HG02678 (cell line): Measurements from ENCODE around the gene GJD2.

ENCODE experiments used
- ATAC-seq: cut with Tn5 transposase; IDR thresholded peaks from one replicate; pipeline ENCODE4 v1.9.1; 2021; ENCODE audit warnings: mild to moderate bottlenecking, moderate library complexity; ENCODE audit not compliant: unreplicated experiment

The GJD2 gene

DNA sequence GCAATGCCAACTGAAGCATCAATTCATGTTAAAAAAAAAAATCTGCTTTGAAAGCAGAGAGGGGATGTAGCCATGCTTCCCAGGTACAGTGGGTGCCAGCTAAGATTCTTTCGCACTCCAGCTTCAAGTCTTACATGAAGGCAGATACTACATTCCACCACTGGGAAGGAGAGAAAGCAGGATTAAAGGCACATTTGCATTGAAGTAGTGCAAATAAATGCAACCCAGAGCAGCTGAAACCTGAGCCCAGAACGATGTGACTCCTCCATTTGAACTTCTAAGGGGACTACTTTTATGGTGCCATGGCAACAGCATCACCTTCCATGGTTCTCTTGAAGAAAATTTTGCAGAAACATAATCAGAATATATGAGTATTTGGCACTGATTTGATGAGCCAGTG is 19.1 kb upstream of the GJD2 start:
- no peak for ATAC-seq

DNA sequence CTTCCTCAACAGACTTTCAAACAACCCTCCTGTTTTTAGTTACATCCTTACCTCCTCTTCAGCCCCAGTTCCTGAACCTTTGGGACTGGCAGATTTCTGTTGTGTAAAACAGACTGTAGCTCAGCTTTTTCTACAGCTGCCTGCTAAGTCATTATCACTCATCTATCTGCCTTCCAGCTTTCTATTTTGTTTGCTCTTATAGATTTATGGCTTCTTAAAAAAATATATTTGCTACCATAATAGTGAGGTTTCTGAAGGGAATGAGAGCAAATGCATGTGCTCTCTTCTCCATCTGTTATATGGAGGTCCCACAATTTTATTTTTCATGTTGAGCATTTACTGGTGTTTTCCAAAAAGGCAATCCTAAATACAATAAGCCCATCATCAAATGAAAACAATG is 18.2 kb upstream of the GJD2 start:
- no peak for ATAC-seq

DNA sequence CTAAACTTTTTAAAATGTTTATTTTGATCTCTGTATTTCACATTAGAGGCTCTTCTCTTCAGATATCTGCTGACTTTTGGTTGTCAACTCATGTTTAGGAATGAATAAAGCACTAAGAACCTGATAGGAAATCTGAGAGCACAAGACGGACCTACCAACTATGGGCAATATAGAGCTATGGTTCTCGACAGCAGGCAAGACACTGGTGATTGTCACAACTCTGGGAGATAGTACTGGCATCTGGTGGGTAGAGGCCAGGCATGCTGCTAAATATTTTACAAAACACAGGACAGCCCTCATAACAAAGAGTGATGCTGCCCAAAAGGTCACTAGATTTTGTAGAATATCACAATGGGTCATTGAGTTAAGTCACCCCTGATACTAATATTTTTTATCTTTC is 17.5 kb upstream of the GJD2 start:
- ATAC-seq = no peak

DNA sequence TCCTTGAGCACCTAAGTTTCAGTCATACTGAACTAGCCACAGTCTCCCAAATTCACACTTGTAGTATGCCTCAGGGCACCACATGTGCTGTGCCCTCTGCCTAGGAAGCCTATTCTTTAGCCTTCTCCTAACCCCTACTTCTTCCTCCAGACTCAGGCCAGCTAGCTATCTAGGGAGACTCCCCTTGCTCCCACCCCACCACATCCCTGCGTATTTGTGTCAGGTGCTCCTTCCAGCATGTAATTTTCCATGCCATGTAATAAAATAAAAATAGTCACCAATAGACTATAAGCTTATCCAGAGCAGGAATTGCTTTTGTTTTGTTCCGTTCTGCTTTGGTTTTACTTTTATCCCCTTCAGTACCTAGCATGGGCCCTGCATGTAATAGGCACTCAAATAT is 14.9 kb upstream of the GJD2 start:
- ATAC-seq = no peak

DNA sequence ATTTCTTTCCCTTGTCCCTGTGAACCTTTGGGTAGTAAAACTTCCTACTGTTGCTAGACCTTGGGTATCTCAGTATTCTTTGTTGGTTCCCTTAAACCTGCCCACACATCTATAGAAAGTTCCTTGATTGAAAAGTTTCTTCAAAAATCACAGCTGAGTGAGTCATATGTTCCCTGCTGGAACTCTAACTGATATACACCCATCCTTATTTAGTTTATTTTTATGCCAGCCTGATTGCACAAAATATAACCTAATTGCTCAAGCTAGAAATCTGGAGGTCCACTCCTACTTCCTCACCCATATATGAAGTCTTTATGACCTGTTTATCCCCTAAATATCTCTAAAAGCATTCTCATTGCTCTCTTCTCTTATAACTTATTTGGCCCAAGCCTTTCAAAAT is 13.7 kb upstream of the GJD2 start:
- no peak for ATAC-seq

DNA sequence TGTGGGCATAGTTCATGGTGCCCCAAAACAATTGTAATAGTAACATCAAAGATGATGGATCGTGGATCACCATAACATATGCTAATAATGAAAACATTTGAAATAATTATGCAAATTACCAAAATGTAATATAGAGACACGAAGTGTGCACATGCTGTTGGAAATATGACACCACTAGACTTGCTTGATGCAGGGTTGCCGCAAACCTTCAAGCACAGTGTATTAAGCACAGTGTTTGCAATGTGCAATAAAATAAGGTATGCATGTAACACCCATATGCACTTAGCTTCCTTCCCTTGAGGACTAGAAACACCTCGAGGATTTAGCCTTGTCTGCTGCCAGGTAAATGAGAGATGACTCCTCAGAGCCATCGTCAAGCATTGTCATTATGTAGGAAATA is 10.9 kb upstream of the GJD2 start:
- ATAC-seq = no peak

DNA sequence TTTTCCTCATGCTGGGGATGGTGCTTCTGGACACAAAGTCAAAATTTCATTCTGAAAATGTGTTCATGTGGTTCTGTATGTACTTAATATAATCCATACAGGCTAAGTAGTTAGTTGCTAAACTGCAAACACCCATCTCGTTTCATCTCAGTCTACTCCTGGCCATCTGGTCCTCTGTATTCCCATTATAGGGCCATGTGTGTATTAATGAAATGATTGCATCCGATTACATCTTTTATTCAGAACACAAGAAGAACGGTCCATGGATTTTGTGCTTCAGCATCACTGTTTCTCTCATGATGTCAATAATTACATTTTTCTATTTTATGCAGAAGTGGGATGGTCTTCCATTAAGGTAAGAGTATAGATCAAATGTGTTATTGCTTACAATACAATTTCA is 6.1 kb upstream of the GJD2 start:
- ATAC-seq = no peak

DNA sequence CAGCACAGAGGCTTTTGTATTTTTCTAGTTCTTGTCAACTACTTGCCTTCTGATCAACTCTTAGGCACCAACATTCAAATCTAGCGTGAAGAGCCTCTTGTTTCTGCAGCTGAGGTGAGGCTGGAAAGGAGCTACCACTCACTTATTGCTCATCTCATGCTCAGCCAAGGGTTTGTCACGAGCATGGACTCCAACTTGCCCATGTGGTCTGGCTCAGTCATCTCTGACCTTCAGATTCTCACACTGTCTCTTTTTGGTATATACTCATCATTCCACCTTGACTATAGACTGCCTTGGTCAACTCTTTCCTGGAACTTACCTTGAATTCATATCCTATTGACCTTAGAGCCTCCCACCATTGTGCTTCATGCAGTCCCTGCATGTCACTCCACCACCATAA is 5.2 kb upstream of the GJD2 start:
- ATAC-seq = no peak

DNA sequence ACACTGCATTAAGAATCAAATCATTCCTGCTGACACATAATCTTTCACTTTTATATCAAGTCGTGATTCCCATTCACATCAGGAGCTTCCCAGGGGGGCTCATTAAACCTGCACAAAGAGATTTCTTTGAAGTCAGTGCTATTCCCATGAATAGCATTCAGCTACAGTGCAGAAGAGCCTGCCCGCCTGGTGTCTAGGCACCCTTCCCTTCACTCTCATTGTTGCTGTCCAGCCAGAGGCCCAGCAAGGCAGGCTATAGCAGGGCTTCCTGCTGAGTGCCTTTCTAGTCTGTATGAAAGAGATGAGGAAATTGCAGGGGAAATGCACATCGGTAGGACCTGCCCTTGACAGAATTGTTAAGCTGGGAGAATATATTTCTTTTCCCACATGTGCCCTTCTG is 4.5 kb upstream of the GJD2 start:
- ATAC-seq = no peak

DNA sequence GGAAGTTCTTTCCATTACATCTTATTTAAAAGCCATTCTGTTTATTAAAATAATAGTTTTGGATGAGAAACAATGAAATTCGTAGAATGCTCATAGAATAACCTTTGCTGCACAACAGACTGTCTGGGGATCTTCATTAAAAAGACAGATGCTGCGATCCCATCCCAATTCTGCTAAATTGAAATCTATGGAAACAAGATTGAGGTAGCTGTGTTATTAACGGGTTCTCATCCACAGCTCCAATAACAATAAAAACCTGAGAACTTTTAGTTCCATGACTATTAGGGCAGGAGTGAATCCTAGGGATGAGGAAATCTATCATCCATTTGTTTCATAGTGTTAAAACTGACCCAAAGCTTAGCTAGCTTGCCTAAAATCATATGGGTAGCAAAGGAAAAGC is 2.5 kb upstream of the GJD2 start:
- ATAC-seq = no peak

DNA sequence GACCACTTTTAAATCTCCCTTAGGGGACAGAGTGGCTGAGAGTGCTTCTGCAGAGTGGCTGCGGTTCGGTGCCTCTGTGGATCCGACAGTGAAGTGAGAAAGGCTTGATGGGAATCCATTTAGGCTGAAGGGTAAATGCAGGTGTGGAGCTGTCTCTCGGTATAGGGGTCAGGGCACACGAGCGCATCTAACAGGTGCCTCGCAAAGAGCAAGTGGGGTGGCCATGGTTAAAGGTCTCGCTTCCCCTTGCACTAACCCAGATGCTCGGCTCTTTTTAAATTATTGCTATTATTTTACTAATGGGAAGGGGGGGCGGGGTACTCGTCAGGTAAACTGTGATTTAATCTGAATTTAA is 598 bp upstream of the GJD2 start:
- no peak for ATAC-seq

DNA sequence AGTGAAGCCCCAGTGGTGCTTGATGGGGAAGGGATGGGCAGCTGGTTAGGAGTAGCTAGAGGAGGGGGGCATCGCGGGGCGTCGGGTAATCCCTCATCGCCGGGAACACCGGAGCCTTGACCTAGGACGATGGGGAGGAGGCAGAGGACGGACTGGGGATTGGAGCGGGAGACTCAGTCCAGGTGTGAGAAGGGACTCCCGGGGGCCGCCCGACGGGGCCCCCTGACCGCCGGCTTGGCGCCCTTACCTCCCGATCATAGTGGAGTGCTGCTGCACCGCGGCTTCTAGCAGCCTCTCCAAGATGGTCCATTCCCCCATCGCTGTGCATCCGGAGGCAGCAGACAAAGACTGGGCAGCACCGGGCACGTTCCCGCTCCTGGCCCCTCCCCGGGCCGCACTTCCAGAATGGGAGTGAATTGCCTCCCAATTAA is 612 bp downstream of the GJD2 start:
- ATAC-seq = no peak

DNA sequence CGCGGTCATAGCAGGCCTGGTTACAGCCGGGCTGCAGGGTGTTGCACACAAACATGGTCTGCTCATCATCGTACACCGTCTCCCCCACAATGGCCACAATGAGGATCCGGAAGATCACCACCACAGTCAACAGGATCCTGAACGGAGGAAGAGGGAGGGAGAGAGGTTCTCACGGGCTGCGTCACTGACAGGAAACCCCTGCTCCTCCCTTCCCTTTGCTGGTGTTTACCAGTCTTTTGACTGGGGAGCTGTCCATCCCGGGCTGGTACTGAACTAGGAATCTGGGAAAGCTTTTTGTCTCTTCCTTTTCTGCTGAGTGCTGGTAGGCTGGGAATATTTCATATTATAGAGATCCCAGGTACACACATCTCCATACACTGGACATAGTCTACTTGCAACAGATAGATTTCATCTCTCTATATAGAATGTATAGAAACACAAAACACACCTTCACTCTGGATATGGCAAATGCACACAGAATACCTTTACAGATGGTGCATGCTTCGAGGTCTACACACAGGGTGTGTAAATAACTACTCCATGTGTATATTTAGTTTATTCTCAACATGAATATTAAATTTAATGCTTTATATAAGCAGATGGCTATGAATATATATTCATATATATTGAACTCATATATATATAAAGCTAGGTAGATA is 1.4 kb downstream of the GJD2 start:
- ATAC-seq = no peak

DNA sequence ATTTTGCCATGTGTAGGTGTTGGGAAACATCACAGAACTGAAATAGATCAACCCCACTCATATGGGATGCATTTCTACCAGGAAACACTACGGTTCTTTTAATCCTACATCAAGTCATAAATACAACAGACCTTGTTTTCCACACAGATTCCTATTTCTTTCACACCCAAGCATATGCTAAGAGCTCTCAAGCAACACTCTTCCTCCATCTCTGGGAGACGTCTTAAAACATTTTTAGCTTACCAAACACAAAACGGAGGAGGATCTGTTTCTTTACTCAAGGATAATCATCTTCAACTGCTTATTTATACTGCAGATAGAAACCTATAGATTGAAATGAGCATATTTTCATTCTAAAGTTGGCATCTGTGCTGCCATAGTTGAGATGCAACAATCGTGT is 5.1 kb downstream of the GJD2 start:
- ATAC-seq = no peak

DNA sequence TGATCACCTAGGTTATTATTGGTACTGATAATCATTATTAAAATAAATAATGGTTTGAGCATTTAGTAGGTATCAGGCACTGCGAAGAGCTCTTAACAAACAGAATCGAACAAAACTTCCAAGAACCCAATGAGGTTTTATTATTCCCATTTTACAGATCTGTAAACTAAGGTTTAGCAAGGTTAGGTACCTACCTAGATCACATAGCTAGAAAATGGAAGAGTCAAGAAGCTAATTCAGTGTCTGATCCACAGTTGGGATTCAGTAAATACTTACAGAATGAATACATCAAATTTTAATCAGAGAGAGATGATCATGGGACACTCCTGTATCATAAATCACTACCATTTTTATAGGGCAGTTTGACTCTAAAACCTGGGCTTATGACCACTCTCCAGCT is 15.5 kb downstream of the GJD2 start:
- no peak for ATAC-seq

DNA sequence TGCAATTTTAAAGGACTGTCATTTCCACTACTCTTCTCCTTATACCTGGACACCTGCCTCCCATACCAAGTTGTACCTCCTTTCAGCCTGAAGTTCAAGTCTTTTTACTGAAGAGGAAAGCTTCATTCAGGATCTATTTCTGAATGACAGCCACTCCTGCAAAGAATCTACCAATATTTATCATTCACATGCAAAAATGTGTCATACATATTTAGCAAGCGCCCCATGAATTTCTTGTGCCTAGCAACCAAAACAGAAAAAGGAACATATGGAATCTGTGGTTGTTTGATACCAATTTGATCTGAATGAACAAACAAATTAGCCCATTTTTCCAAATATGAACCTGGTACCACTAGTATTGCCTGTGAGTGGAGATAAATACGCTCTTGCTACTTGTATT is 16.8 kb downstream of the GJD2 start:
- ATAC-seq = no peak

DNA sequence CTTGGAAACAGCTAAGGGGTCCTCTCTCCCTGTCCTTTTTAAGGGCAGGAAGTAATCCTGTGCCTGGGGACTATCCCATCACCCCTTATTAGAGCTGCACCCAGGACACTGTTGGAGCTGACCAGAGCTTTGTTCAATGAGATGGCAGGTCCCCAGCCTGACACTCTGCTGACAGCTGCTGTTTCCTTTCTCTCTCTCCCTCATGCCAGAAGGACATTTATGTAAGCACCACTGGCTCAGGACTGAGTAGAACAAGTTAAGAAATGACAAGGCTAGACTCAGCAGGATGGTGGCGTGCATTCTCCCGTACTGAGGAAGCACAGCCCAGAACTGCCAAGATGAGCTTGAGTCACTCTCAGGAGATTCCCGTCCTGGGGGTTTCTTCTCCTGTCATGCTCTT is 17.3 kb downstream of the GJD2 start:
- no peak for ATAC-seq

DNA sequence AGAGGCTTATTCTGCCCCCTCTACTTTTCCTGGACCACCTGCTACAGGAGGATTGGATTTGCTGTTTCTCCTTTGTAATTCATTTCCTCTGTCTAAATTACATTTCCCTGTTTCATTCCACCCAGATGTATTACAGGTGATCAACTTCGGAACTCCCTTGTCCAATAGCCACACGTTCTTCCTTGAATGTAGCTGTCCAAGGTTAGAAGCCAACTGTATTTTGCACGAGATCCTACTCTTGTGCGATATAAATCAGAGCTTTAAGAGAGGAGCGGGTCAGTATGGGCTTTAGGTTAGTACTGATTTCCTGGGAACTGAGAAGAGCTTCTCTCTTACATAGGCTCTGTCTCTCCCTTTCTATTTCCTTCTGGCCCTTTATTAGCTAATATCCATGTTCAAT is 20.5 kb downstream of the GJD2 start:
- ATAC-seq = no peak

DNA sequence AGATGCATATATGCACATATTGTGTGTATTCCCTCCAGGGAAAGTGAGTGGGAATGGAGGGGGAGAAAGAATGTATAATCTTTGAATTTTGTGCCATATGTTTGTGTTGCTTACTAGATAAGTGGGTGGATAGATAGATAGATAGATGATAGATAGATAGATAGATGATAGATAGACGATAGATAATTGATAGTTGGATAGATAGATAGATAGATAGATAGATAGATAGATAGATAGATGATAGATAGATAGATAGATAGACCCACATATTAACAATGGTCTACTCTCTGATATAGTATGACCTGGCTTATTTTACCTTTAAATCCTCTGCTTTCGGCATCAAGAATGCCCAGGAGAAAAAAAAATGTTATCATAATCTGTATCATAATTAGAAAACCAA is 21.2 kb downstream of the GJD2 start:
- ATAC-seq = no peak

DNA sequence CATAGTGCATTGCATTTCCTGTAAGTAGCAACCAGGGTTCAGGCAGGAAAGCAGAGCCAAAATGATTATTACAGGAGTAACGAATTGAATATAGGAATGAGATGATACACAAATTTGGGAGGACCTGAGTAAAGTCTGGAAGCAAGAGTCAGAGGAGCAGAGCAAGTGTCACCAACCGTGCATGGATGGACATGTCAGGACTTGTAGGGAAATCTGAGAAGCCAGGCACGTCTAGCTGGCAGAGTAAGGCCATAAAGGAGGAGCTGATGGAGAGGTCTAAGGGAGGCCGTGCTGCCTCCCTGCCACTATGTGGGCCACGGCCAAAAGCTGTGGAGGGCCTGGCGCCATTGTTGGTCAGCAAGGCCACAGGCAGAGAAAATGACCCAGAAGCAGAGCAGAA is 22.4 kb downstream of the GJD2 start:
- ATAC-seq = no peak

DNA sequence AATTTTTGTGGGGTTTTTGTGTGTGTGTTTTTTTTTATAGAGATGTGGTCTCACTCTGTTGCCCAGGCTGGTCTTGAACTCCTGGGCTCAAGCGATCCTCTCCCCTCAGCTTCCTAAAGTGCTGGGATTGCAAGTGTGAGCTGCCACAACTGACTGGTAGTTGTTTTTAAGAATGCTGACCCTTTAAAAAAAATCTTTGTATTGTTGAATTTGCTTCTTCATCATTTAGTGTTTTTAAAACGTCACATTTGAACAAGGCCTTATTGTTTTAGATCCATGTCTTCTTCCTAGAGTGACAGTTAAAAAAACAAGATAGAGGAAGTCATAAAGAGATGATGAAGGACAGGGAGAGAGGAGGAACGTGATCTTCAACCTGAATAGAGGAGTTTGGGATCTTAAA is 24.1 kb downstream of the GJD2 start:
- ATAC-seq = no peak

DNA sequence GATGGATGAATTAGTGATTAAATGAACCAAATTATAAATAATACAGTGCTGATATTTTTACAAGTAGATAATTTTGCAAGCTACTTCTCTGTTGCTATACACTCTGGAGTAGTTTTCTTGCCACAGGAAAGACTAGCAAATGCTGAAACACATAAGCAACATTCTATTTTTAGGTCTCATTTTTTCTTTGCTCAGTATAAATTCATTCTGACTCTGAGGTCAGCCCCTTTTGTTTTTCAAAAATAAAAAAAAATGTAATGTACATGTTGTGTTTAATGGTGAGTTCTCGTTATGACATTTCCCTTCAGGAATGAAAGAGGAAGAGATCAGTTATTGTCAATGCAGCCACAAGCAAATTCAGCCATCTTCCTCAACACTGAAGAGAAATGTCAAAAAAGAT is 24.9 kb downstream of the GJD2 start:
- no peak for ATAC-seq

DNA sequence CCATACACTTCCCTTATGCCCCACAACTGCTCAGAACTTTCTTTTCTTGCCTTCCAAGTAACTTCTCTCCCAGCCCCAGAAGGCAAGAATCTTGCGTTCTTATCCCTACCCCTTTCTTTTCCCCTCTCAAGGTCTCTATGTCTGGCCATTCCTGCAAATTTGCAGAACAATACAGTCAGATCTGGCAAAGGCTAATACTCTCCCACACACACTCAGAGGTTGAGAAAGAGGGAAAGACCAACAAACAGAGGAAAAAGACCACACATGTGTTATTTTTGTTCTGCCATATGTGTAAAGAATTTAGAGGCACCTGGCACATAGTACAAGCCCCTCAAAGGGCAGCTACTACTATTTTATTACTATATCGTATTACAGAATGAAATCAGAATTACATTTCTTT is 25.7 kb downstream of the GJD2 start:
- ATAC-seq = no peak
